Ovary (tissue), 3 donors: Measurements from ENCODE around the gene BLACAT1.

Experiments used
- EP300 ChIP-seq: sonication (generic); formaldehyde crosslinking; IDR thresholded peaks from one replicate; pipeline ENCODE4 v1.6.1; 2017; ENCODE audit warnings: antibody characterized with exemption
- POLR2A ChIP-seq: fragments of 450-650 bp; IDR thresholded peaks from one replicate; pipeline ENCODE4 v1.6.1; 2017; ENCODE audit warnings: antibody characterized with exemption, mild to moderate bottlenecking, moderate library complexity
- TF ChIP-seq, protein P1 (sequence below), 3 donors: fragments of 450-650 bp in 2 of 3; fragments of 200-600 bp in 1 of 3; IDR thresholded peaks; one replicate each; pipeline versions ENCODE4 v1.5.1 to v1.8.0; 2016 to 2022; ENCODE audit warnings: antibody characterized with exemption in 3 of 3, mild to moderate bottlenecking in 1 of 3
- donor health status: DM: no; HTN: no; CAD: no.

DNA sequence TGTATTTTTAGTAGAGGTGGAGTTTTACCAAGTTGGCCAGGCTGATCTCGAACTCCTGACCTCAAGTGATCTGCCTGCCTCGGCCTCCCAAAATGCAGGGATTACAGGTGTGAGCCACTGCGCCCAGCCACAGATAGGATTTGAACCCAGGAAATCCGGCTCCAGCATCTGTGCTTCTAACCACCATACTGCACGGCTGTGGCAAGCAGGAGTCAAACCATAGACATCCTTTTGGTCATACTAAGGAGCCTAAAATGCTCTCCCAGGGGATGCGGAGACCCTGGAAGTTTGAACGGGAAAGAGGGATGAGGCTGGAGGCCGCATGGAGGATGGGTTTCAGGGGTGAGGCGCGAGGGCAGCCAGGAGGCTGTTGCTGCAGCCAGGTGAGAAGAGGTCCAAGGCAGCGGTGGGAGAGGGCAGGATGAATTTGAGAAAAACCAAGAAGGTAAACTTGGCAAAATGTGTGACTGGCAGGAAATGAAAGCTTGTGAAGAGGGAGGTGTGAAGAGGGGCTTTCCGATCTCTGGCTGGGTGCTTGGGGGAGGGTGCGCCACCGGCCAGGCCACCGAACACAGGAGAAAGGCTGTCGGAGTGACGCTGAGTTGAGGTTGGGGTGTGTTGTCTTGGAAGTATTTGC lies 24.6 kb upstream of the BLACAT1 start:
- TF ChIP-seq, protein P1, sequence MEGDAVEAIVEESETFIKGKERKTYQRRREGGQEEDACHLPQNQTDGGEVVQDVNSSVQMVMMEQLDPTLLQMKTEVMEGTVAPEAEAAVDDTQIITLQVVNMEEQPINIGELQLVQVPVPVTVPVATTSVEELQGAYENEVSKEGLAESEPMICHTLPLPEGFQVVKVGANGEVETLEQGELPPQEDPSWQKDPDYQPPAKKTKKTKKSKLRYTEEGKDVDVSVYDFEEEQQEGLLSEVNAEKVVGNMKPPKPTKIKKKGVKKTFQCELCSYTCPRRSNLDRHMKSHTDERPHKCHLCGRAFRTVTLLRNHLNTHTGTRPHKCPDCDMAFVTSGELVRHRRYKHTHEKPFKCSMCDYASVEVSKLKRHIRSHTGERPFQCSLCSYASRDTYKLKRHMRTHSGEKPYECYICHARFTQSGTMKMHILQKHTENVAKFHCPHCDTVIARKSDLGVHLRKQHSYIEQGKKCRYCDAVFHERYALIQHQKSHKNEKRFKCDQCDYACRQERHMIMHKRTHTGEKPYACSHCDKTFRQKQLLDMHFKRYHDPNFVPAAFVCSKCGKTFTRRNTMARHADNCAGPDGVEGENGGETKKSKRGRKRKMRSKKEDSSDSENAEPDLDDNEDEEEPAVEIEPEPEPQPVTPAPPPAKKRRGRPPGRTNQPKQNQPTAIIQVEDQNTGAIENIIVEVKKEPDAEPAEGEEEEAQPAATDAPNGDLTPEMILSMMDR (IDR thresholded peaks at IDR 0.05) = no peak
- TF ChIP-seq EP300 (no peak), POLR2A (no peak)
